ENCODE data around the gene PSRC1.

Gene PSRC1

DNA sequence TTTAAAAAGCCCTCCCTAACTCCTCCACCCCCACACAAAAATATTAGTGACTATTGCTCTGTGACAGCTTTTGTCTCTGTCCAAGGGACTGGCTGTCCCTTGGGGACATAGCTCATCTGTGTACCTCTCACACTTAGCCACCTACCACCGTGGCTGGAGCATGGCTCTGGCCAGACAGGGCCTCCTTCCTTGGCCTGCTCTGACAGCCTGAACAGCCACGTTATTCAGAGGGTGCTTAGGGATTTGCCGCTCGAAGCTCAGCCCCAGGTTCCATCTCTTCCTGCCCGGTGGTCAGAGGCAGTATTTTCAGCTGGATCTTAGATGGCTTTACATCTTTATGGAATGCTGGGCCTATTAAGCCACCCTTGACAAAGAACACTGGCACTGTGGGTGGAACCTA lies 39.7 kb downstream of the PSRC1 start:
- no peak for DNase-seq

DNA sequence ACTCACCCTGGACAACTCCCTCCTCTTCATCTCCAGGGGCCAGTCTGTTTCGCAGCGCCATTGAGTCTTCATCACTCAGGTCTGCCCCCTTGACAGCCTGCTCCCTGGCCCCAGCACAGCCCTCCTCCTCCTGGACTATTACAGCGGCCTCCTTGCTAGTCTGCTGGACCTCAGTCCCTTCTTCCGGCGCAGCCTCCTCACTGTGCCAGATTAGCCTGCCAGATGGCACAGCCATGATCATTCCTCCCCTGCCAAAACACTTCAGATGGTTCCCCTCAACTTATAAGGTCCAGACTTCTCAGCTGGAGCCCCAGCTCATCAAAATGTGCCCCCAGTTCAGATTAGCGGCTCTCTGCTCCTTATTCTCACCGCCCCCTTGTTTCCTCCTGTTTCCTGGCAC lies 40.6 kb downstream of the PSRC1 start:
- no peak for DNase-seq

DNA sequence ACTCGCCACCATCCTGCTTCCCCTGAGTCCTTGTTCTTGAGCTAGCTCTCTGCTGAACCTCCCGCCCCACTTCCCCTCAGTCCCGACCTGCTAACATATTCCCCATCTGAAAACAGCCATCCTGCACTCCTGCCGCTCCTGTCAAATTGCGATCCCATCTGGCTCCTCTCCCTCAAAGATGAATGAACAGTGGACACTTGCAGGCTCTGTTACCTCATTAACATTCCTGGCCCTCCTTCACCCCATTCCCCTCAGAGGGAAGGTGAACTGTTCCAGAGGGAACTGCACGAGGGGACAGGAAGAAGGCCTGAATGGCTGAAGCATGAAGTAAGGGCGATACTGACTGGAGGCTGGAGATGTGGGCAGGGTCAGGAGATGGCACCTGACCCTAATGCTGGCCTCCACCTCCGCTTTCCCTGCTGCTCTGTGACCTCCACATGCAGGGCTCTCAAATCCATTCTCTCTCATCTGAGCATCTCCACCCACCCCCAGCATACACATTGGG lies 41.1 kb downstream of the PSRC1 start:
- peak; percentile 34 for DNase-seq

DNA sequence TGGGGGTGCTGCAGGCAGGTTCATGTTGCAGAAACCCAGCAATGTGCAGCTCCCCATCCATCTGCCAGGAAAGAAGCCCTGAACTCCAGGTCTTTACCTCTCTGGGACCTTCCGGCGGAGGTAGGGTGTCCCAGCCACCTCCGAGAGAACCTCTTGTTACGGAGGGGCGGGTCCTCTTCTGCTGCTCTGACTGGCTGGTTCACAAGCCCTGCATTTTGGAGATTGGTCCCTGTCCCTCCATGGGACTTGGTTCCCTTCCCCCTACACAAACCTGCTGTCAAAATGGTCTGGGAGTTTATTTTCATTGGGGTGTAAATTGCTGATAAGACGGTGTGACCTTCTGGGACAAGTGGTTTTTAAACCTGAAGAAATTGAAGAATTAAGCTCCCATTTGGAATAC lies 41.6 kb downstream of the PSRC1 start:
- DNase-seq: no peak

DNA sequence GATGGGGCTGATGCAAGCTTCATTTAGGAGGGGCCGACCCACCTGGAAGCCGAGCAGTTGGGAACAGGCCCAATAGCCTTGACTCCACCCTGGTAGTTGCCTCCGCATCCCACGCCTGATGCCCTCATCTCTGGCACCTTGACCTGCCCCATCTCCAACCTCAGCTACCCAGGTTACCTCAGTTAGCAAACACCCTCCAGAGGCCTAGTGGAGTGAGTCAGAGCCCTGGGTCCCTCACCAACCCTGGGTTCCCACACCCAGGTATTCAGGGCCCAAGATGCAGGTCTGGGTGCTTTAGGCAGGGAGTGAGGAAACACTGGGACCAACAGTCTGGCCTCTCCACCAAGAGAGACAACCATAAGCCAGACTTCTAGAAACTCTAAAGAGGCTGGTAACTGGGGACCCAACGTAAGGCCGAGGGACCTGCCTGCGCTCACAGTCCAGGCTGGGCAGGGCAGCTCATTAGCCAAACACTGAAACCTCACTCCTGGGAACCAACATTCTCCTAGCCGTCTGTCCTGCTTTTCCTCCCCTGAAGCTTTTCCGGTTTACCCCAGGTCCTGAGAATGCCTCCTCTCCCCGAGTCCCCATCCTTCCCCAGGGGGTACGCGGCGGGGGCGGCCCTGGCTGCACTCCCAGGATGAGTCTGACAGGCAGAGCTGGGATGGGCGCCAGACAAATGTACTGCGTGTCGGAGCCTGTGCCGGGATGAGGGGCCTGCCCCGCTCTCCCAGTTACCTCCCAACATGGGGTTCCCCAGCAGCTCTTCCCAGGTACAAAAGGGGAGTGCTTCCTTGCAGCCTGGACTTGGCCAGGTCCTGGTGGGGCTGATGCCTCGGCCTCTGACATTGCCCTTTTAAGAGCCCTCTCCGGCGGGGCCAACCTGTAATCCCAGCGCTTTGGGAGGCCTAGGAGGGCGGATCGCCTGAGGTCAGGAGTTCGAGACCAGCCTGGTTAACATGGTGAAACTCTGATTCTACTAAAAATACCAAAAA lies 42.5 kb downstream of the PSRC1 start:
- peak; percentile 80 for DNase-seq

DNA sequence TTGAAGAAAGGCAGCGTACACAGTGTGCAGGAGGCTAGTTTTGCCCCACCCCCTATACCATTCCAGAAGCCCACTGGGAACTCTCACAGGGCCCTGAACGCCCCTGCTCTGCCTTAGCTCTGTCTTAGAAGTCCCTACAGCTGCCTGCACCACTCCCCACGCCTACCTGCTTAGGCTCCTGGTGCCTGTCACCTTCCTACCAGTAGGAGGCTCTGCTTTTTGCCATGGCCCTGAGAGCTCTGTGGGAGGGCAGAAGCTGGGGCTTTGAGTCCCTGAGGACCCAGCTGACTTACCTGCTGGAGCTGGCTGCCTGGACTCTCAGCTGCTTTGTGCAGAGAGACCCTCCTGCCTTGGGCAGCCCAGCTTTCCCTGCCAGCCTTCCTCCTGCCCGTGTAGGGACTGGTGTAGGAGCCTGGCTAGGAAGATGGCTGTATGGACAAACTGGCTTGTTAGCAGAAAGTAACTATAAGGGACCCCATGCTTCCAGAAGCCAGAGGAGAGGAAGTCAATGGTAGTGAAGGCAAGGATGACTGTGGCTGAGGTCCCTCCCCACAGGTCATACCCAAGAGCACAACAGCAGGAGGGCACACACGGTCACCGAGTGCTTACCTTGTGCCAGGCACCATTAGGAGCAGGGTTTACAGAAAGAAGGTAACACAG lies 43.4 kb downstream of the PSRC1 start:
- DNase-seq: peak; percentile 44

DNA sequence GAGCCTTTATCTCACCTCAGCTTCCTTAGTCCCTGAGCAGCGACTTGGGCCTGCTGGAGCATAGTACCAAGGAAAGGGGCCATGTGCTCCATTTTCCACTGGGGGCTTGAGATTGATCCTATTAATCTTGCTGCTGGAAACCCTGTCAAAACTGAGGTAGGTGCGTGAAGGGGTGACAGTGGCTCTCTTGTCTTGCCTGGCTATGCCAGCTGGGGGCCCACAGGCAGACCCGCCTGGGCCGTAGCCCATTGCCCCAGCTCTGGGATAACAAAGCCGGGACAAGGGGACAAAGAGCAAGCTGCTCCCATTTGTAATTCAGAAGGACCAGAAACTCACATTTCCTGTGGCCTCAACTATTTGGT lies 43.9 kb downstream of the PSRC1 start:
- no peak for DNase-seq

DNA sequence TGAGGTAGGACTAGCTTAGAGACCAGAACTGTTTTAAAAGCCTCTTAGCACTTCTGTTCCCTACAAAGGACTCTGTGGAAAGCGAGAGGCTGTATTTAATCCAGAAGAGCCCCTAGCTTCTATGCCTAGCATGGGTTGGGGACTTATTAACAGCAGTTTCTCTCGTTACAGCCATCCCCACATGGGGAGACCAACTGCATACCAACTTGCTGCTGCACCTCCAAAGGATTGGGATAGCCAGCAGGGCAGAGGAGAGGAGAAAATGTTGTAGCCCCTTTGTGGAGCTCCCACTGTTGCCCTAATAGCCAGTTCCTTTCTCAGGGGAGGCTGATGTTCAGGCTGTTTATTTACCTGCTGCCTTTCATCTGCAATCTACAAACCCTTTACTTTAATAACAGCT lies 44.6 kb downstream of the PSRC1 start:
- no peak for DNase-seq

DNA sequence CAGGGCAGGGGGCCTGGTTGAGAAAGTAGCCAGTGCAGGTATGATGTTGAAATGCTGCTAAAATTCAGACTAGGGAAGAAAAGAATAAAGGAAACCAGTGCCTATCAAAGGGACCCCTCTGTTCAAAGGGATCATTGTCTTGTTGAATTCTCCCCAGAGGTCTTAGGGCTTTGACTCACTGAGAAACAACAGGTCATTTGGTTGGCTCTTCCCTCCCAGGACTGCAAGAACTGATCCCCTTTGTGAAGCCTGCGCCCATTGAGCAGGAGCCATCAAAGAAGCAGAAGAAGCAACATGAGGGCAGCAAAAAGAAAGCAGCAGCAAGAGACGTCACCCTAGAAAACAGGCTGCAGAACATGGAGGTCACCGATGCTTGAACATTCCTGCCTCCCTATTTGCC lies 45.4 kb downstream of the PSRC1 start:
- no peak for DNase-seq

DNA sequence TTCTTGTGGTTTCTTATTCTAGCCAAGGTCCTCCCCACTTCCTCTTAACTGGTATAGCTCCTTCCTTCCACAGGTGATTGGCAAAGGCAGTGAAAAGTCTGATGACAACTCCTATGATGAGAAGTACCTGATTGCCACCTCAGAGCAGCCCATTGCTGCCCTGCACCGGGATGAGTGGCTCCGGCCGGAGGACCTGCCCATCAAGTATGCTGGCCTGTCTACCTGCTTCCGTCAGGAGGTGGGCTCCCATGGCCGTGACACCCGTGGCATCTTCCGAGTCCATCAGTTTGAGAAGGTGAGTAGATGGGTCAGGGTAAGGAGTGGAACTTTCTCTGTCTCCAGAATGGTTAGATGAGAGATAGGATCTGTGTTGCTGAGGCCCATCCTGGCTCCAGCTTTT lies 47.8 kb downstream of the PSRC1 start:
- no peak for DNase-seq

DNA sequence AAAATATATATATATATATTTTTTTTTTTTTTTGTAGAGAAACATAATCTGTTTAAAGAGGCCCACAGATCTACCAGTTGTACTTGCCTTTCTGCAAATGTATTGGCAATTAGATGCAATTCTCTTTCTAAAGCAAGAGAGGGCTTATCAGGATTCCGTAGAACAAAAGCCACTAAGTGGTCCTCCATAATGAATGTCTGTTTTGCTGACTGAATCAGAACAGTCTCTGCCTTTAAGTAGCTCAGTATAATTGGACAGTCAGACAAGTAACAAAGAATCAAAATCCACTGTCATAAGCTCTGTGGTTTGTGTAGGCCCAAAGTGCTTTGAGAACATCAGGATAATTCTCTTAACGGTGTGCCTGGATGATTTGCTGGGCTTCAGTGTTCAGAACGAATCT lies 51.9 kb downstream of the PSRC1 start:
- no peak for DNase-seq
